GM12891 (cell line): ENCODE results near the gene DUS3L.

Experiments
- POLR2A ChIP-seq: IDR thresholded peaks from 2 replicates; pipeline ENCODE4 v1.6.1; 2011; ENCODE audit warnings: low read depth, low read length, control low read depth
- TAF1 ChIP-seq: IDR thresholded peaks from 2 replicates; pipeline ENCODE4 v1.6.1; 2011; ENCODE audit warnings: low read depth, low read length, control low read depth

DNA sequence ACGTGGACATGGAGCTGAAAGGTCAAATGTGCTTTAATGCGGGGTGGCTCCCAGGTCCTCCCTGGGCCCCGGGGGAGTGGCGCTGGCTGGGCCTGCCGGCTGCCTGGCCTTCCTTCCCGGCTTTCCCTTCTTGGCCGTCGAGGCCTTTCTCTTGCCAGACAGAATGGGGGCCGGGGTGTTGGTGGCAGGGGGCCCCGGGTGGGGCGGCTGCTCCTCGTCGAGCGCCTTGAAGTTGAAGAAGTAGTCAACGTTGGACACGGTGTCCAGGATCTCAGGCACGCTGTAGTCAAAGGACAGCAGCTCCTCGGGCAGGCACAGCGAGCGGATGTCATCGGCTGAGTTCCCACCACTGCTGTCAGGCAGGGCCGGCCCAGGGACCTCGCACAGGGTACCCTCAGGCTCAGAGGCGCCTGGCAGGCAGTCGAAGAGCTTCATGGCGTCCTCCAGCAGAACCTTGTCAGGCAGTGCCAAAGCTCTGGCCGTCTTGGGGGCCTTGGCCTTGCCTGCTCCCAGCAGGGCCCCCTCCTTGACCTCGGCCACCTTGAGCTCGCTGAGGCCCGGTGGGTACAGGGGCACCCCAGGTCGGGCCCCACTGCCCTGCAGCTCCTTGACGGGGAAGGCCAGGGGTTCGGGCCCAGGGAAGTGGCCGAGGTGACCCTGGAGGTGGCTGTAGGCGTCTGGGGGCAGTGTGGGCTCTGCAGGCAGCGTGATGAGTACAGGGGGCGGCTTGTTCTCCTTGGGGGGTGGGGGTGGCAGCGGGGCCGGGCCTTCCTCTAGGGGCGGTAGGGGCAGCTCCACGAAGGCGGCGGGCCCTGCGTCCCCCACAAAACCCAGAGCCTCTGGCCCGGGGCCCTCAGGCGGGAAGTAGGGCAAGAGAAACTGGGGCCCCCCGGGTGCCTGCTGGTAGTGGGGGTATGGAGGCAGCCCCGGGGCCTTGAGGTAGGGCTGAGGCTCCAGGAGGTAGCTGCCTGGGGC, 7.7 kb downstream of the DUS3L start:
- TF ChIP-seq POLR2A (no peak), TAF1 (no peak)
